H1 (cell line): ENCODE results near the gene OLIG2. TPM values are rescaled to one million over a fixed set of nuclear protein-coding genes. Genes with fewer than 3 reads are reported as not detected.

Experiments used
- CTCF ChIA-PET: fragments of 300-600 bp; sonication (Branson Sonifier 250); formaldehyde crosslinking; loops from one replicate; lab custom pipeline; 2021; ENCODE audit not compliant: partially characterized antibody; lab: Charles Lee
- POLR2A ChIA-PET: fragments of 300-600 bp; sonication (Branson Sonifier 250); formaldehyde crosslinking; loops from one replicate; lab custom pipeline; 2021; ENCODE audit warnings: inconsistent platforms; ENCODE audit not compliant: partially characterized antibody; lab: Charles Lee
- DNase-seq, 2 experiments: peaks; one replicate each; pipeline versions ENCODE4 v3.0.0 to v3.0.0-alpha.2; 2010 to 2022; ENCODE audit warnings: low spot score in 2 of 2, low read depth in 1 of 2, mixed read lengths in 1 of 2
- FAIRE-seq: peaks from 2 replicates; lab custom pipeline; 2011; peaks lifted over from hg19 to GRCh38; lab: Jason Lieb, UNC
- H2AFZ ChIP-seq: 2 replicates; pipeline ENCODE4 v1.8.1; 2012; ENCODE audit warnings: low read length, inconsistent platforms
- H2AK5ac ChIP-seq: 2 replicates; pipeline ENCODE4 v1.6.1; 2013; ENCODE audit warnings: low read depth, low read length
- H2BK120ac ChIP-seq: replicated peaks from 2 replicates; pipeline ENCODE3; 2013; ENCODE audit warnings: low read depth, low read length, inconsistent platforms
- H2BK12ac ChIP-seq: 2 replicates; pipeline ENCODE4 v1.6.1; 2013; ENCODE audit warnings: low read depth, low read length
- H2BK15ac ChIP-seq: 2 replicates; pipeline ENCODE4 v1.6.1; 2013; ENCODE audit warnings: low read length
- H2BK20ac ChIP-seq: 2 replicates; pipeline ENCODE4 v1.6.1; 2013; ENCODE audit warnings: low read length
- H2BK5ac ChIP-seq: 2 replicates; pipeline ENCODE4 v1.6.1; 2013; ENCODE audit warnings: low read depth, low read length
- H3K14ac ChIP-seq: 2 replicates; pipeline ENCODE4 v1.6.1; 2013; ENCODE audit warnings: inconsistent platforms; ENCODE audit not compliant: insufficient read length
- H3K18ac ChIP-seq: 2 replicates; pipeline ENCODE4 v1.6.1; 2013; ENCODE audit warnings: low read length; ENCODE audit errors: extremely low read depth
- H3K23ac ChIP-seq: 2 replicates; pipeline ENCODE4 v1.6.1; 2013; ENCODE audit warnings: inconsistent platforms; ENCODE audit not compliant: insufficient read length
- H3K23me2 ChIP-seq: 2 replicates; pipeline ENCODE4 v1.6.1; 2013; ENCODE audit warnings: low read depth, low read length
- H3K27ac ChIP-seq: 2 replicates; pipeline ENCODE4 v1.6.1; 2011; ENCODE audit warnings: low read depth, low read length, inconsistent platforms
- H3K27me3 ChIP-seq, 4 experiments: replicated peaks in 1 of 4; 1 replicate in 1 of 4; 2 replicates in 3 of 4; pipeline versions ENCODE4 v1.6.1 to v1.8.1; 2011 to 2013; ENCODE audit warnings: low read length in 3 of 4, mild to moderate bottlenecking in 3 of 4, inconsistent platforms in 2 of 4, mixed read lengths in 2 of 4, moderate library complexity in 1 of 4; ENCODE audit not compliant: control insufficient read depth in 3 of 4, insufficient read depth in 3 of 4; ENCODE audit errors: extremely low read depth in 1 of 4
- H3K36me3 ChIP-seq, 4 experiments: 2 replicates each; pipeline versions ENCODE4 v1.6.1 to v1.8.1; 2011 to 2013; ENCODE audit warnings: mild to moderate bottlenecking in 4 of 4, low read length in 3 of 4, moderate library complexity in 2 of 4, control low read depth in 1 of 4, inconsistent platforms in 1 of 4; ENCODE audit not compliant: insufficient read depth in 4 of 4, control insufficient read depth in 2 of 4
- H3K4ac ChIP-seq: replicated peaks from 2 replicates; pipeline ENCODE3; 2013; ENCODE audit warnings: low read length, low read depth, mixed read lengths, inconsistent platforms; ENCODE audit not compliant: insufficient read length
- H3K4me1 ChIP-seq, 4 experiments: replicated peaks in 1 of 4; 1 replicate in 1 of 4; 2 replicates in 3 of 4; pipeline versions ENCODE4 v1.6.1 to v1.8.1; 2011 to 2013; ENCODE audit warnings: low read length in 3 of 4, inconsistent platforms in 2 of 4, mixed read lengths in 1 of 4; ENCODE audit not compliant: insufficient read depth in 4 of 4, control insufficient read depth in 3 of 4
- H3K4me2 ChIP-seq, 2 experiments: 2 replicates each; pipeline versions ENCODE4 v1.6.1 to v1.8.1; 2011 to 2013; ENCODE audit warnings: low read depth in 2 of 2, low read length in 2 of 2, control low read depth in 1 of 2, inconsistent platforms in 1 of 2, mild to moderate bottlenecking in 1 of 2; ENCODE audit not compliant: insufficient read depth in 1 of 2
- H3K4me3 ChIP-seq, 4 experiments: fragments of 200-600, 300-600 bp in 1 of 4; sonication (generic), shearing (Covaris generic), sonication (Bioruptor Twin) in 1 of 4; 2 replicates each; pipeline versions ENCODE4 v1.5.1 to v1.8.1; 2011 to 2016; ENCODE audit warnings: low read length in 4 of 4, low read depth in 3 of 4, control low read depth in 2 of 4, inconsistent platforms in 2 of 4, mild to moderate bottlenecking in 2 of 4, mixed read lengths in 1 of 4, moderate library complexity in 1 of 4; ENCODE audit not compliant: insufficient read depth in 2 of 4; ENCODE audit errors: extremely low read depth in 1 of 4
- H3K56ac ChIP-seq: replicated peaks from 2 replicates; pipeline ENCODE3; 2013; ENCODE audit warnings: low read depth, mild to moderate bottlenecking, mixed read lengths, low read length, inconsistent platforms; ENCODE audit not compliant: insufficient read length
- H3K79me1 ChIP-seq: 2 replicates; pipeline ENCODE4 v1.6.1; 2013; ENCODE audit warnings: low read depth, low read length, control low read depth
- H3K79me2 ChIP-seq, 2 experiments: 2 replicates each; pipeline versions ENCODE4 v1.6.1 to v1.8.1; 2012 to 2013; ENCODE audit warnings: low read length in 2 of 2, mild to moderate bottlenecking in 2 of 2, inconsistent platforms in 1 of 2; ENCODE audit not compliant: insufficient read depth in 2 of 2, control insufficient read depth in 1 of 2
- H3K9ac ChIP-seq, 4 experiments: replicated peaks in 1 of 4; 1 replicate in 1 of 4; 2 replicates in 3 of 4; pipeline versions ENCODE4 v1.6.1 to v1.8.1; 2011 to 2013; ENCODE audit warnings: low read depth in 3 of 4, low read length in 3 of 4, control low read depth in 2 of 4, mild to moderate bottlenecking in 2 of 4, moderate library complexity in 2 of 4, inconsistent platforms in 1 of 4; ENCODE audit errors: extremely low read depth in 1 of 4
- H3K9me3 ChIP-seq, 2 experiments: 2 replicates each; pipeline versions ENCODE4 v1.6.1 to v1.8.1; 2012 to 2013; ENCODE audit warnings: mild to moderate bottlenecking in 2 of 2, moderate library complexity in 2 of 2, control low read depth in 1 of 2, inconsistent platforms in 1 of 2, low read depth in 1 of 2, low read length in 1 of 2, mixed read lengths in 1 of 2; ENCODE audit not compliant: insufficient read depth in 2 of 2
- H4K20me1 ChIP-seq, 2 experiments: replicated peaks in 1 of 2; 2 replicates each; pipeline versions ENCODE3 to v1.8.1; 2011 to 2013; ENCODE audit warnings: inconsistent platforms in 2 of 2, low read length in 2 of 2, mild to moderate bottlenecking in 1 of 2; ENCODE audit not compliant: insufficient read depth in 2 of 2, control insufficient read depth in 1 of 2
- H4K5ac ChIP-seq: 2 replicates; pipeline ENCODE4 v1.6.1; 2013; ENCODE audit warnings: low read length, low read depth, mixed read lengths, inconsistent platforms; ENCODE audit not compliant: insufficient read length
- H4K8ac ChIP-seq: 2 replicates; pipeline ENCODE4 v1.8.0; 2013; ENCODE audit warnings: mild to moderate bottlenecking, moderate library complexity, low read length, inconsistent platforms; ENCODE audit not compliant: insufficient read depth; ENCODE audit errors: extremely low read depth
- H4K91ac ChIP-seq: replicated peaks from 2 replicates; pipeline ENCODE3; 2013; ENCODE audit warnings: low read length, mixed read lengths, inconsistent platforms; ENCODE audit not compliant: insufficient read length
- GABPA ChIP-seq: IDR thresholded peaks from 2 replicates; pipeline ENCODE4 v1.6.1; 2011; ENCODE audit warnings: mild to moderate bottlenecking, low read length, moderate library complexity, borderline replicate concordance; ENCODE audit not compliant: insufficient read depth
- KDM1A ChIP-seq: fragments of 200-600, 300-600 bp; sonication (generic); IDR thresholded peaks from 2 replicates; pipeline ENCODE4 v1.7.1; 2016; ENCODE audit warnings: mild to moderate bottlenecking, low read length, borderline replicate concordance
- RAD21 ChIP-seq, 2 experiments: IDR thresholded peaks in 1 of 2; conservative IDR thresholded peaks in 1 of 2; 2 replicates each; pipeline ENCODE4 v1.6.1; 2011; ENCODE audit warnings: low read depth in 2 of 2, low read length in 2 of 2, improper control_type of control experiment in 1 of 2, inconsistent platforms in 1 of 2, mild to moderate bottlenecking in 1 of 2, moderate library complexity in 1 of 2
- SUZ12 ChIP-seq: fragments of 200-600 bp; sonication (generic); IDR thresholded peaks from 2 replicates; pipeline ENCODE4 v1.6.1; 2012; ENCODE audit warnings: mild to moderate bottlenecking, inconsistent platforms, low read length, moderate library complexity, mixed read lengths
- WGBS, 2 experiments: shearing (Covaris generic) in 1 of 2; methylation state at CpG; one replicate each; pipeline versions ENCODE4 v1.1.6 to v1.1.7; 2013 to 2015; ENCODE audit warnings: low lambda C conversion rate in 2 of 2, mixed read lengths in 2 of 2, inconsistent platforms in 1 of 2, low coverage in 1 of 2, missing lambda C conversion rate in 1 of 2; ENCODE audit not compliant: insufficient replicate concordance in 2 of 2, insufficient coverage in 1 of 2, insufficient read length in 1 of 2; ENCODE audit errors: extremely low coverage in 1 of 2, missing lambda C conversion rate in 1 of 2; 5-methylcytosine and 5-hydroxymethylcytosine counted together
- polyA plus RNA-seq, 7 experiments: library from polyadenylated mRNA; depleted of rRNA in 3 of 7; stranded (reverse) in 5 of 7; unstranded in 2 of 7; fragments of >200 nt in 5 of 7; fragments of 200-250 nt in 2 of 7; gene quantifications; 1 replicate in 5 of 7; 2 replicates in 1 of 7; 4 replicates in 1 of 7; pipeline versions ENCODE4 v1.2.1 to v1.2.3, GENCODE V29; 2011 to 2013; ENCODE audit warnings: missing spikeins in 2 of 7, mixed read lengths in 2 of 7
- total RNA-seq: library from RNA; stranded (reverse); fragmentation: NEBNext Ultra II Directional; extraction: Animal tissue kit (Norgen Biotek cat#: 25700); gene quantifications from 2 replicates; pipeline ENCODE4 v1.2.1, GENCODE V29; 2021
- TF ChIP-seq, protein P1 (sequence below), 3 experiments: IDR thresholded peaks; 1 replicate in 2 of 3; 2 replicates in 1 of 3; pipeline versions ENCODE4 v1.5.1 to v1.6.1; 2011; ENCODE audit warnings: low read length in 3 of 3, mild to moderate bottlenecking in 3 of 3, inconsistent platforms in 2 of 3, low read depth in 1 of 3, moderate library complexity in 1 of 3; ENCODE audit not compliant: insufficient read depth in 1 of 3; ENCODE audit errors: control extremely low read depth in 1 of 3

Gene OLIG2
- total and polyA plus RNA-seq, 2 of the 8 experiments (the other 6 are each of a cell fraction or from before 2014, with no cell fraction given) = 0.79 TPM; not detected in 1

DNA sequence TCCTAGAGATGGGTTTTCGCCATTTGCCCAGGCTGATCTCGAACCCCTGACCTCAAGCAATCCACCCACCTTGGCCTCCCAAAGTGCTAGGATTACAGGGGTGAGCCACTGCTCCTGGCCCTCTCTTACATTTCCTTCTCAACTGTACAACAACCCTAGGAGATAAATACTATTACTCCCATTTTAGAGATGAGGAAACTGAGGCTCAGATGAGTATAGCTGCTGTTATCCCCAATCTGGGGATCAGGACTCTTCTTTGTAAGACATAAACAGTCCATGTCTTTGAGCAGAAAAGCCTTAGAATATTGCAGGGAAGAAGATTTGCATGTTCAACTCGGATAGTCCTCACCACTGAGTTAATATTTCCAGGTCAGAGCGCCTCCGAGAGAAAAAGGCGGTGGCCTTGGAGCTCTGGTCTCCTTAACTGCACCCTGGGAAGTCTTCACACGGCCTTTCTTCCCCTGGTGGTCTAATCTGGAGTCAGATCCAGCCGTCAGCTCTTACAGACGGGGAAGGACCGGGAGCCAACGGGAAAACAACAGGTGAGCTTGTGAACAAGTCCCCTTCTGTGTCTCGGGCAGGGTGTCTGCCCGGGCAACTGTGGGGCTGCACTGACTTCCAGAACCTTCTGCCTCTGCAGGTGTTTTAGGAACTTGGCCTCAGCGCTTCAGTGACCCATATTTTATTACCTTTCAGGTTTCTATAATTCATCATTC is 38.3 kb downstream of the OLIG2 start:
- H3K27me3 ChIP-seq = peaks cover 11 to 64% (median 51%) of the 10 kb centered on the region in 4 experiments
- H2BK5ac ChIP-seq = no peak overlapping the region
- H2BK12ac ChIP-seq = no peak overlapping the region
- ChIA-PET POLR2A (no interaction called here), CTCF (interaction anchor here (1.0 to 1.9 kb wide), 7 partner anchors 8 to 70 kb away, joined by 3 to 7 read pairs (median 3); partner anchors contain the start of gene OLIG2)
- H3K79me2 ChIP-seq = no peaks in the 10 kb centered on the region
- no peak overlapping the region for H3K14ac ChIP-seq
- H4K5ac ChIP-seq = no peak overlapping the region
- H3K27ac ChIP-seq = no peak overlapping the region
- H3K4ac ChIP-seq = no peak overlapping the region
- H3K23ac ChIP-seq = no peak overlapping the region
- peak overlapping the region in 1 of 4 experiments; percentile 29; a peak in 1 of 8 replicates for H3K4me3 ChIP-seq
- no peak overlapping the region for H3K56ac ChIP-seq
- H4K91ac ChIP-seq = no peak overlapping the region
- H3K79me1 ChIP-seq = no peaks in the 10 kb centered on the region
- DNase-seq (peak in 1 of 2 experiments; percentile 56), FAIRE-seq (no peak)
- no peaks in the 10 kb centered on the region for H3K36me3 ChIP-seq
- H4K20me1 ChIP-seq = no peaks in the 10 kb centered on the region
- H4K8ac ChIP-seq = no peak overlapping the region
- WGBS, 2 experiments = 47% methylated on average over 14 of the region's 14 CpGs; no CpG with 5 or more reads in 1 of the 2 experiments
- no peak overlapping the region for H2BK20ac ChIP-seq
- H3K18ac ChIP-seq = no peak overlapping the region
- H2AFZ ChIP-seq = no peak overlapping the region
- no peak overlapping the region for H2BK120ac ChIP-seq
- TF ChIP-seq KDM1A (peak; percentile 53; the same call in 1 of the 2 replicates), SUZ12 (0 out of 2 replicates have a peak, but pooled peaks have one; percentile 59), RAD21 (IDR thresholded peaks at IDR 0.05 in 1 of 2, conservative IDR thresholded peaks at IDR 0.05 in 1 of 2; ENCODE audit: low read depth in 2 of 2, low read length in 2 of 2) (peak in 1 of 2 experiments; percentile 16; a peak in 1 of 4 replicates), GABPA (no peak)
- TF ChIP-seq, protein P1, sequence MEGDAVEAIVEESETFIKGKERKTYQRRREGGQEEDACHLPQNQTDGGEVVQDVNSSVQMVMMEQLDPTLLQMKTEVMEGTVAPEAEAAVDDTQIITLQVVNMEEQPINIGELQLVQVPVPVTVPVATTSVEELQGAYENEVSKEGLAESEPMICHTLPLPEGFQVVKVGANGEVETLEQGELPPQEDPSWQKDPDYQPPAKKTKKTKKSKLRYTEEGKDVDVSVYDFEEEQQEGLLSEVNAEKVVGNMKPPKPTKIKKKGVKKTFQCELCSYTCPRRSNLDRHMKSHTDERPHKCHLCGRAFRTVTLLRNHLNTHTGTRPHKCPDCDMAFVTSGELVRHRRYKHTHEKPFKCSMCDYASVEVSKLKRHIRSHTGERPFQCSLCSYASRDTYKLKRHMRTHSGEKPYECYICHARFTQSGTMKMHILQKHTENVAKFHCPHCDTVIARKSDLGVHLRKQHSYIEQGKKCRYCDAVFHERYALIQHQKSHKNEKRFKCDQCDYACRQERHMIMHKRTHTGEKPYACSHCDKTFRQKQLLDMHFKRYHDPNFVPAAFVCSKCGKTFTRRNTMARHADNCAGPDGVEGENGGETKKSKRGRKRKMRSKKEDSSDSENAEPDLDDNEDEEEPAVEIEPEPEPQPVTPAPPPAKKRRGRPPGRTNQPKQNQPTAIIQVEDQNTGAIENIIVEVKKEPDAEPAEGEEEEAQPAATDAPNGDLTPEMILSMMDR (IDR thresholded peaks at IDR 0.05; ENCODE audit: control extremely low read depth in 1 of 3, insufficient read depth in 1 of 3, low read depth in 1 of 3, low read length in 3 of 3) = peak in 1 of 3 experiments; percentile 13; a peak in 1 of 4 replicates
- TF ChIP-seq, all 59 proteins: peak for 4
- H3K4me2 ChIP-seq = peak overlapping the region; percentile 8 to 19; a peak in 2 of 4 replicates
- H3K23me2 ChIP-seq = no peaks in the 10 kb centered on the region; the same call in 1 of the 2 replicates
- no peak overlapping the region for H3K9ac ChIP-seq
- no peak overlapping the region for H2BK15ac ChIP-seq
- no peaks in the 10 kb centered on the region; a peak in 1 of 7 replicates for H3K4me1 ChIP-seq
- H2AK5ac ChIP-seq = no peak overlapping the region
- H3K9me3 ChIP-seq = no peaks in the 10 kb centered on the region
